Measurements from ENCODE around the gene FNDC3A.
"Not testable (repeated sequence)": the region's sequence is repeated elsewhere in the genome, so short reads cannot be mapped to it uniquely, and the experiment has no call there.

Gene FNDC3A

DNA sequence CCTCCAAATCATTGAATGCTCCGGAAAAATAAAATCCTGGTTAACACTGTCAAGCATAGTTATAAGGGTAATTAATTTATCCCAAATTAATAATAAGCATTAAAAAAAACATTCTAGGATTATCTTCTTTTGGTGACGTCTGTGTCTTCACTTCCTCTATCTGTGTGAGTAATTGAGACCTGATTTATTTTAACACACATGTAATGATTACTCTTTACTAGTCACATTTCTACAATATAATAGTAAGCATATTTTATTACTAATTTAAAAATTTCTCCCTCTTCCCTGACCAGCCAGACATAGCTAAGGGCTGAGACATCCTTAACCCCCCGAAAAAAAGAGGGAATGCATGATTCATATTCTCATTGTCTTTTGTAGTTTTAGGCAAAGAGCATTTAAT lies 2.3 kb downstream of the FNDC3A start:
- no peak for DNase-seq

- no peak for DNase-seq
Observed at GRCh38 chr13:48978942-48979601, 3.4 kb downstream of the FNDC3A start.

GRCh38 chr13:48979892-48980291 lies 4.2 kb downstream of the FNDC3A start:
- no peak for DNase-seq

GRCh38 chr13:48983331-48983730 lies 7.6 kb downstream of the FNDC3A start:
- no peak for DNase-seq

DNA sequence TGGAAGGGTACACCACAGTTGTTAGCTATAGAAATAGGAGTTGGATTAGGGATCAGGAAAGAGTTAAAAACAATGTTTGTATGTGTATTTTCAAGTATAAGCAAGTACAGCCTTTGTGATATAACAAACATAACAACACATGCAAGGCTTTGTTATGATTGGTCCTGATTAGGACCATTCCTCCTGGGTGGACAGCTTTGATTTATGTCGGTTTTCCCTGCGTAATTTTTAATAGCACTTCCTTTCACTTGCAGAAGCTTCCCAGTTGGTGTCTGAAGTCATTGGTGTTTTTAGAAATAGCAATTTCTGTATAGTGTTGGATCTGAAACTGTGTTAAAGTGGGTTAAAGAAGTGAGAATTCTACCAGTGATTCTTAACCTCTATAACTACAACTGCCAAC lies 10.0 kb downstream of the FNDC3A start:
- no peak for DNase-seq

GRCh38 chr13:48990900-48991299 lies 15.2 kb downstream of the FNDC3A start:
- DNase-seq, result no peak

DNA sequence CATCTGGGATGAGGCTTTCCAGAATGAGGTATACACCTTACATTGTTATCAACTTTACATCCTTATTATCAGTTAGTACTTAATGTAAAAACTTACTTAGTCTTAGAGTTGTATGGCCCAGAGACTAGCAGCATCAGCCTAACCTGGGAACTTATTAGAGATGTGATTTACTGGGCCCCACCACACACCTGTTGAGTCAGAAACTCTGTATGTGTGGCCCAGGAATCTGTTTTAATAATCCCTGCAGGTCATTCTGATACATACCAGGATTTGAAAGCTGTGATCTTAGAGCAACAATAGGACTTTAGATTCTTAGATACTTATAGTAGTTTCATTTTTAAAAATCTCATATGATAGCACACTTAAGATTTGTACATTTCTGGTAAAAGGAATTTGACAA lies 17.4 kb downstream of the FNDC3A start:
- no peak for DNase-seq

DNA sequence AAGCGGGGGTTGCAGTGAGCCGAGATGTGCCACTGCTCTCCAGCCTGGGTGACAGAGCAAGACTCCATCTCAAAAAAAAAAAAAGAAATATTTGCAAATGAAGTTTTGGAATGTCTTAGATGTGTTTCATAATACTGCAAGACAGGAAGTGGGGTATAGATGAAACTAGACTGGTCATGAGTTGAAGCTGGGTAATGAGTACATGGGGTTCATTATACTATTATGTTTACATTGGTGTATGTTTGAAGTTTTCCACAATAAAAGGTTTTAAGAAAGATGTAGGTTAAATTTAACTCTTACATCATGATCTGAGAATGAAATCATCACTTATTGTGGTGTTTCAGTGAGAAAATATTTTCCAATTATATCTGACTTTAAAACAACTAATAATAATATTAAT lies 19.0 kb downstream of the FNDC3A start:
- no peak for DNase-seq

GRCh38 chr13:48998641-48999292 lies 23.1 kb downstream of the FNDC3A start:
- DNase-seq, result no peak

DNA sequence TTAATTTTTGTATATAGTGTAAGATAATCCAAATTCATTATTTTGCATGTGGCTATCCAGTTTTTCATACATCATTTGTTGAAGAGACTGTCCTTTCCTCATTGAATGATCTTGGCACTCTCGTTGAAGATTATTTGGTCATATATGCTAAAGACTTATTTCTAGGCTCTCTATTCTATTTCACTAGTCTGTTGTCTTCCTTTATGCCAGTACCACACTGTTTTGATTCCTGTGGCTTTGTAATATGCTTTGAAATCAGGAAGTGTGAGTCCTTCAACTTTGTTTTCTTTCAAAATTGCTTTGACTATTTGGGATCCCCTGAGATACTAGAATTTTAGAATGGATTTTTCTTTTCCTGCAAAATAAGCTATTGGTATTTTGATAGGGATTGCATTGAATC lies 24.5 kb downstream of the FNDC3A start:
- no peak for DNase-seq

DNA sequence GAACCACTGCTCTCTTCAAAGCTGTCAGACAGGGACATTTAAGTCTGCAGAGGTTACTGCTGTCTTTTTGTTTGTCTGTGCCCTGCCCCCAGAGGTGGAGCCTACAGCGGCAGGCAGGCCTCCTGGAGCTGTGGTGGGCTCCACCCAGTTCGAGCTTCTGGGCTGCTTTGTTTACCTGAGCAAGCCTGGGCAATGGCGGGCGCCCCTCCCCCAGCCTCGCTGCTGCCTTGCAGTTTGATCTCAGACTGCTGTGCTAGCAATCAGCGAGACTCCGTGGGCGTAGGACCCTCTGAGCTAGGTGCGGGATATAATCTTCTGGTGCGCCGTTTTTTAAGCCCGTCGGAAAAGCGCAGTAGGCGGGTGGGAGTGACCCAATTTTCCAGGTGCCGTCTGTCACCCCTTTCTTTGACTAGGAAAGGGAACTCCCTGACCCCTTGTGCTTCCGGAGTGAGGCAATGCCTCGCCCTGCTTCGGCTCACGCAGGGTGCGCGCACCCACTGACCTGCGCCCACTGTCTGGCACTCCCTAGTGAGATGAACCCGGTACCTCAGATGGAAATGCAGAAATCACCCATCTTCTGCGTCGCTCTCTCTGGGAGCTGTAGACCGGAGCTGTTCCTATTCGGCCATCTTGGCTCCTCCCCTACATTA lies 43.4 kb downstream of the FNDC3A start:
- DNase-seq, result not testable (repeated sequence)

GRCh38 chr13:49020328-49020727 lies 44.6 kb downstream of the FNDC3A start:
- no peak for DNase-seq

- DNase-seq, result no peak
Observed at GRCh38 chr13:49020940-49021553, 45.3 kb downstream of the FNDC3A start.

- DNase-seq, result no peak
Observed at GRCh38 chr13:49021953-49022352, 46.2 kb downstream of the FNDC3A start.

DNA sequence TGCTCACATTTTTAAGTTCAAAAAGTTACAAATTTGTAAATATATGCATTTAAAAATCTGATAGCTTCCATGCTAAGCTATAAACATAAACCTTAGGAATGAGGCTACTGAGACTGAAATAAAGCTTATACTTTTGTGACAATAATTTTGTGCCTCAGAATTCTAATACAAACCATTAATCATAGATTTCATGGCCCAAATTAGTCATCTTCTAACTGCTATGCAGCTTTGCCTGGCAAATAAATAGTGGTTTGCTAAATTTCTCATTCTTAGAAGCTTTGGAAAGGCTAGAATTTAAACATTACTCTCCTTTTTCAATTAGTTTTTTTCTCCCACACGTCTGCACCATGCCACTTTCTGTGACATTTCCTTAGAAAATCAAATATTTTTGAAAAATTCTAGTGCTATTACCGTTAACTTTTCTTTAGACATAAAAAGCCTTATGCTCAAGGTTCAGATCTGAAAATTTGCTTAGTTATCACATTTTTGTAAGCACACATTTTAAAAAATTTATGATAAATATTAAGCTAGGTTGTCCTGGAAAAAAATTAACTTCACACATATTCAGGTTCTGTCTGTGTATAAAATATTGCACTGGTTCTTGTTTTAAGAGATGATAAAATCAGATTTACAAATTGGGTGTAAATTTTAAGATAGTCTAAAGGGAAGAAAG lies 46.9 kb downstream of the FNDC3A start:
- DNase-seq, result no peak

DNA sequence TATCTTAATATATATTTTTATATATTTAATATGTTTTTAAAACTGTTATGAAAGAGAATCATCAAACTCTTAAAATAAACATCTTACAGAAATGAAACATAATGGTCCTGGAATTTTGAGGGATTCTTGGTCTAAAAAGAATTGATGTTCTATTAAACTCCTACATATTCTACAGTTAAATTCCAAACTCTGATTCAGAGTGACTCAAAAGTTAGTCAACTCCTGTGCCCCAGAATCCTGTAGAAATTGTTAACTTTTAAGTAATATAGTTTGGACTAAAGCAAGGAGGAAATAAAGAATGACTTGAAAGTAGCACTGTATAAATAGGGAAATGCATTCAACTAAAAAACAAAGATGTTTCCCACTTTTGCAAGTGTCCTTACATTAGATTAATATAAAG lies 47.7 kb downstream of the FNDC3A start:
- no peak for DNase-seq

GRCh38 chr13:49026851-49027250 lies 51.1 kb downstream of the FNDC3A start:
- no peak for DNase-seq

- no peak for DNase-seq
Observed at GRCh38 chr13:49029570-49029969, 53.9 kb downstream of the FNDC3A start.

- DNase-seq, result no peak
Observed at GRCh38 chr13:49030213-49030612, 54.5 kb downstream of the FNDC3A start.

DNA sequence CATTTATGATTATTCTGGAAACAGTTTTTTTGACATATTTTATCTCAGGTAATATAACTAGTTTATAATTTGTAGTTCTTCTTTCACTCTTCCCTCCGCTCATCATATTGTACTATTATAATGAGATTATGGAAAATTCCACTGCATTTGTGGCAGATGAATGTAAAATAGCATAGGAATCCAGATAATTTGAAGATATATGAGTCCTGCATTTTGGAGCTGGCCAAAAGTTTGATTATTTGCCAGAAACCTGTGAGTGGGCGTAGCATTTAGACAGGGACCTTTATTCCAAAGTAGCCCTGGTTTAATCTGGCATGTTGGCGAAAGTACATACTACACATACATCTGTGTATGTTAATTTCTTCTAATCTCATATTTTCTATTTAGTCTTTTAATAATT lies 65.2 kb downstream of the FNDC3A start:
- no peak for DNase-seq

DNA sequence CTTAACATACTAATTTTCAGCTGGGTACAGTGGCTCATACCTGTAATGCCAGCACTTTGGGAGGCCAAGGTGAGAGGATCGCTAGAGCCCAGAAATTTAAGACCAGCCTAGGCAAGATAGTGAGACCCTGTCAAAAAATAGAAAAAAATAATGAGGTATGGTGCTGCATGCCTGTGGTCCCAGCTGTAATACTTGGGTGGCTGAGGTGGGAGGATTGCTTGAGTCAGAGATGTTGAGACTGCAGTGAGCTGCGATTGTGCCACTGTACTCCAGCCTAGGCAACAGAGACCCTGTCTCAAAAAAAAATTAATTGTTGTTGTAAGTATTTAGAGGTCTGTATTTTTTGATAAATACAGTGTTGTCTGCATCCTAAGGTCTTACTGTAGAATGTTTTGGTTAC lies 66.8 kb downstream of the FNDC3A start:
- DNase-seq, result no peak

- no peak for DNase-seq
Observed at GRCh38 chr13:49044008-49044407, 68.3 kb downstream of the FNDC3A start.

- no peak for DNase-seq
Observed at GRCh38 chr13:49044836-49045235, 69.1 kb downstream of the FNDC3A start.

Measured in CD4-positive, alpha-beta T cell treated with Interleukin-15 for 1 hour (primary cell).